Measurements from ENCODE around the gene AACS.

- TF ChIP-seq ZBTB6 (tag by site-specific recombination; IDR thresholded peaks at IDR 0.05) (no peak), ZNF777 (tag by site-specific recombination; IDR thresholded peaks at IDR 0.05; ENCODE audit: borderline replicate concordance) (no peak), CTCF (tag by site-specific recombination; IDR thresholded peaks at IDR 0.05) (no peak), MEIS1 (CRISPR knock-in tag; IDR thresholded peaks at IDR 0.05; ENCODE audit: borderline replicate concordance) (no peak), ZSCAN30 (tag by site-specific recombination; IDR thresholded peaks at IDR 0.05) (no peak), ZBTB49 (tag by site-specific recombination; IDR thresholded peaks at IDR 0.05; ENCODE audit: low read depth) (no peak), ZBTB17 (tag by site-specific recombination; IDR thresholded peaks at IDR 0.05) (no peak), ZBTB1 (tag by site-specific recombination; IDR thresholded peaks at IDR 0.05) (no peak), ZNF148 (tag by site-specific recombination; IDR thresholded peaks at IDR 0.05; ENCODE audit: borderline replicate concordance) (no peak), ZNF335 (tag by site-specific recombination; conservative IDR thresholded peaks at IDR 0.05) (no peak), SETDB1 (IDR thresholded peaks at IDR 0.05; ENCODE audit: insufficient read length, low read length) (no peak), ZNF558 (tag by site-specific recombination; IDR thresholded peaks at IDR 0.05) (no peak)
Measured at GRCh38 chr12:125120566-125120965, 55.3 kb downstream of the AACS start.
